ENCODE data around the gene GSTM4.

GRCh38 chr1:109620841-109621286 lies 35.0 kb upstream of the GSTM4 start:
- TF ChIP-seq POLR2A (IDR thresholded peaks at IDR 0.05; ENCODE audit: low read depth) (no peak), POLR2AphosphoS5 (IDR thresholded peaks at IDR 0.05) (peak; percentile 57 to 72)
